SK-N-SH treated with all-trans-retinoic acid at 6 μM for 48 hours (cell line): Measurements from ENCODE around the gene NIPAL4.

Experiments
- ATAC-seq: fragments of 200-7000 bp; cut with Tn5 transposase; 3 replicates; pipeline ENCODE4 v1.9.1; 2020; ENCODE audit warnings: mild to moderate bottlenecking, moderate library complexity
- ARNTL ChIP-seq: fragments of 450-650 bp; formaldehyde crosslinking; IDR thresholded peaks from 2 replicates; pipeline ENCODE4 v1.5.0; 2020; ENCODE audit warnings: low read depth, mild to moderate bottlenecking, moderate library complexity, borderline replicate concordance
- BACH2 ChIP-seq: fragments of 250-450 bp; sonication (Bioruptor Pico); IDR thresholded peaks from 2 replicates; pipeline ENCODE4 v1.9.0; 2021; ENCODE audit warnings: mild to moderate bottlenecking, borderline replicate concordance
- CSDC2 ChIP-seq: fragments of 250-450 bp; sonication (Bioruptor Pico); IDR thresholded peaks from 2 replicates; pipeline ENCODE4 v1.5.0; 2020; ENCODE audit warnings: mild to moderate bottlenecking, moderate library complexity
- ESRRG ChIP-seq: fragments of 250-450 bp; sonication (Bioruptor Pico); IDR thresholded peaks from 2 replicates; pipeline ENCODE4 v1.6.1; 2021; ENCODE audit warnings: mild to moderate bottlenecking
- GLIS3 ChIP-seq: fragments of 250-450 bp; sonication (Bioruptor Pico); IDR thresholded peaks from 2 replicates; pipeline ENCODE4 v1.5.0; 2020; ENCODE audit warnings: mild to moderate bottlenecking, moderate library complexity
- ISL1 ChIP-seq: fragments of 250-450 bp; sonication (Bioruptor Pico); IDR thresholded peaks from 2 replicates; pipeline ENCODE4 v2.1.2; 2022; ENCODE audit warnings: mild to moderate bottlenecking, moderate library complexity
- OSR1 ChIP-seq: fragments of 250-450 bp; sonication (Bioruptor Pico); IDR thresholded peaks from 2 replicates; pipeline ENCODE4 v1.8.0; 2022; ENCODE audit warnings: moderate library complexity, mild to moderate bottlenecking, inconsistent platforms
- PPARA ChIP-seq: fragments of 250-450 bp; sonication (Bioruptor Pico); IDR thresholded peaks from 2 replicates; pipeline ENCODE4 v1.5.0; 2020; ENCODE audit warnings: mild to moderate bottlenecking, borderline replicate concordance
- RARB ChIP-seq: fragments of 250-450 bp; sonication (Bioruptor Pico); IDR thresholded peaks from 2 replicates; pipeline ENCODE4 v1.8.0; 2021; ENCODE audit warnings: mild to moderate bottlenecking, moderate library complexity
- SNAI2 ChIP-seq: fragments of 250-450 bp; sonication (Bioruptor Pico); IDR thresholded peaks from 2 replicates; pipeline ENCODE4 v1.5.0; 2020; ENCODE audit warnings: mild to moderate bottlenecking, moderate library complexity
- TCF4 ChIP-seq: fragments of 250-450 bp; sonication (Bioruptor Pico); IDR thresholded peaks from 2 replicates; pipeline ENCODE4 v1.8.0; 2021; ENCODE audit warnings: mild to moderate bottlenecking, moderate library complexity, borderline replicate concordance
- TOX ChIP-seq: fragments of 250-450 bp; sonication (Bioruptor Pico); IDR thresholded peaks from 2 replicates; pipeline ENCODE4 v1.8.0; 2021; ENCODE audit warnings: mild to moderate bottlenecking, moderate library complexity, borderline replicate concordance
- ZC3H10 ChIP-seq: fragments of 250-450 bp; sonication (Bioruptor Pico); IDR thresholded peaks from 2 replicates; pipeline ENCODE4 v1.5.1; 2021; ENCODE audit warnings: mild to moderate bottlenecking, moderate library complexity
- ZFP3 ChIP-seq: fragments of 250-450 bp; sonication (Bioruptor Pico); IDR thresholded peaks from 2 replicates; pipeline ENCODE4 v1.5.0; 2020; ENCODE audit warnings: mild to moderate bottlenecking, moderate library complexity
- ZFP30 ChIP-seq: fragments of 450-650 bp; formaldehyde crosslinking; IDR thresholded peaks from 2 replicates; pipeline ENCODE4 v1.5.0; 2022; ENCODE audit warnings: mild to moderate bottlenecking, moderate library complexity
- ZNF70 ChIP-seq: fragments of 450-650 bp; formaldehyde crosslinking; IDR thresholded peaks from 2 replicates; pipeline ENCODE4 v1.5.0; 2020; ENCODE audit warnings: mild to moderate bottlenecking, moderate library complexity
- ZNF8 ChIP-seq: fragments of 450-650 bp; formaldehyde crosslinking; IDR thresholded peaks from 2 replicates; pipeline ENCODE4 v1.5.0; 2020; ENCODE audit warnings: mild to moderate bottlenecking, moderate library complexity
- TF ChIP-seq, protein P1 (sequence below): fragments of 250-450 bp; sonication (Bioruptor Pico); IDR thresholded peaks from 2 replicates; pipeline ENCODE4 v1.5.1; 2021; ENCODE audit warnings: mild to moderate bottlenecking, moderate library complexity
- TF ChIP-seq, protein P2 (sequence below): fragments of 250-450 bp; sonication (Bioruptor Pico); IDR thresholded peaks from 2 replicates; pipeline ENCODE4 v1.5.0; 2020; ENCODE audit warnings: mild to moderate bottlenecking, moderate library complexity
- TF ChIP-seq, protein P3 (sequence below): fragments of 250-450 bp; sonication (Bioruptor Pico); IDR thresholded peaks from 2 replicates; pipeline ENCODE4 v1.5.1; 2020; ENCODE audit warnings: low read depth, mild to moderate bottlenecking, moderate library complexity
- TF ChIP-seq, protein P4 (sequence below): fragments of 250-450 bp; sonication (Bioruptor Pico); IDR thresholded peaks from 2 replicates; pipeline ENCODE4 v1.8.0; 2020; ENCODE audit warnings: mild to moderate bottlenecking, moderate library complexity, borderline replicate concordance
- TF ChIP-seq, protein P5 (sequence below): fragments of 250-450 bp; sonication (Bioruptor Pico); IDR thresholded peaks from 2 replicates; pipeline ENCODE4 v1.8.0; 2021; ENCODE audit warnings: low read depth, mild to moderate bottlenecking, moderate library complexity, borderline replicate concordance

Gene NIPAL4

DNA sequence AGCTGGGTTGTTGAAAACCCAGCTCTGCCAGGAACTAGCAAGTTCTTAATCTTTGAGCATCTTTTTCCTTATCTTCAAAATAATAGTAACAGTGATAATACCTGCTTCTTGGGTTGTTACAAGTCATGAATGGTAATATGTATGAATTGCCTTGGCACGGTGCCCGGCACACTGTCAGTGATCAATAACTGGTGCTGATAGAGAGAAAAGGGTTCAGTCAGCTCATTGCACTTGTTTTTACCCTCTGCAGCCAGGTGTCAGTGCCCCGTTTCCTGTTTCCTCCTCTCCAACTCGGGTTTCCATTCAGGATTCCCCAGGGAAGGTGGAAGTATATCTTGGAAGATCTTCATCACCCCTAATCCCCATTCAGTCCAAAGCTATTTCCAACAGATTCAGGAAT lies 15.8 kb upstream of the NIPAL4 start:
- TF ChIP-seq ARNTL (CRISPR knock-in tag) (no peak), PPARA (CRISPR knock-in tag) (no peak), ZFP30 (CRISPR knock-in tag) (no peak), BACH2 (CRISPR knock-in tag) (no peak), TCF4 (CRISPR knock-in tag) (no peak), OSR1 (CRISPR knock-in tag) (no peak), ISL1 (CRISPR knock-in tag) (no peak), GLIS3 (CRISPR knock-in tag) (no peak), ZFP3 (CRISPR knock-in tag) (no peak), SNAI2 (CRISPR knock-in tag) (no peak), RARB (CRISPR knock-in tag) (no peak), CSDC2 (no peak), ZNF8 (CRISPR knock-in tag) (no peak)
- TF ChIP-seq, protein P1, sequence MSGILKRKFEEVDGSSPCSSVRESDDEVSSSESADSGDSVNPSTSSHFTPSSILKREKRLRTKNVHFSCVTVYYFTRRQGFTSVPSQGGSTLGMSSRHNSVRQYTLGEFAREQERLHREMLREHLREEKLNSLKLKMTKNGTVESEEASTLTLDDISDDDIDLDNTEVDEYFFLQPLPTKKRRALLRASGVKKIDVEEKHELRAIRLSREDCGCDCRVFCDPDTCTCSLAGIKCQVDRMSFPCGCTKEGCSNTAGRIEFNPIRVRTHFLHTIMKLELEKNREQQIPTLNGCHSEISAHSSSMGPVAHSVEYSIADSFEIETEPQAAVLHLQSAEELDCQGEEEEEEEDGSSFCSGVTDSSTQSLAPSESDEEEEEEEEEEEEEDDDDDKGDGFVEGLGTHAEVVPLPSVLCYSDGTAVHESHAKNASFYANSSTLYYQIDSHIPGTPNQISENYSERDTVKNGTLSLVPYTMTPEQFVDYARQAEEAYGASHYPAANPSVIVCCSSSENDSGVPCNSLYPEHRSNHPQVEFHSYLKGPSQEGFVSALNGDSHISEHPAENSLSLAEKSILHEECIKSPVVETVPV = no peak
- TF ChIP-seq, protein P2, sequence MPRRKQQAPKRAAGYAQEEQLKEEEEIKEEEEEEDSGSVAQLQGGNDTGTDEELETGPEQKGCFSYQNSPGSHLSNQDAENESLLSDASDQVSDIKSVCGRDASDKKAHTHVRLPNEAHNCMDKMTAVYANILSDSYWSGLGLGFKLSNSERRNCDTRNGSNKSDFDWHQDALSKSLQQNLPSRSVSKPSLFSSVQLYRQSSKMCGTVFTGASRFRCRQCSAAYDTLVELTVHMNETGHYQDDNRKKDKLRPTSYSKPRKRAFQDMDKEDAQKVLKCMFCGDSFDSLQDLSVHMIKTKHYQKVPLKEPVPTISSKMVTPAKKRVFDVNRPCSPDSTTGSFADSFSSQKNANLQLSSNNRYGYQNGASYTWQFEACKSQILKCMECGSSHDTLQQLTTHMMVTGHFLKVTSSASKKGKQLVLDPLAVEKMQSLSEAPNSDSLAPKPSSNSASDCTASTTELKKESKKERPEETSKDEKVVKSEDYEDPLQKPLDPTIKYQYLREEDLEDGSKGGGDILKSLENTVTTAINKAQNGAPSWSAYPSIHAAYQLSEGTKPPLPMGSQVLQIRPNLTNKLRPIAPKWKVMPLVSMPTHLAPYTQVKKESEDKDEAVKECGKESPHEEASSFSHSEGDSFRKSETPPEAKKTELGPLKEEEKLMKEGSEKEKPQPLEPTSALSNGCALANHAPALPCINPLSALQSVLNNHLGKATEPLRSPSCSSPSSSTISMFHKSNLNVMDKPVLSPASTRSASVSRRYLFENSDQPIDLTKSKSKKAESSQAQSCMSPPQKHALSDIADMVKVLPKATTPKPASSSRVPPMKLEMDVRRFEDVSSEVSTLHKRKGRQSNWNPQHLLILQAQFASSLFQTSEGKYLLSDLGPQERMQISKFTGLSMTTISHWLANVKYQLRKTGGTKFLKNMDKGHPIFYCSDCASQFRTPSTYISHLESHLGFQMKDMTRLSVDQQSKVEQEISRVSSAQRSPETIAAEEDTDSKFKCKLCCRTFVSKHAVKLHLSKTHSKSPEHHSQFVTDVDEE = no peak
- TF ChIP-seq, protein P3, sequence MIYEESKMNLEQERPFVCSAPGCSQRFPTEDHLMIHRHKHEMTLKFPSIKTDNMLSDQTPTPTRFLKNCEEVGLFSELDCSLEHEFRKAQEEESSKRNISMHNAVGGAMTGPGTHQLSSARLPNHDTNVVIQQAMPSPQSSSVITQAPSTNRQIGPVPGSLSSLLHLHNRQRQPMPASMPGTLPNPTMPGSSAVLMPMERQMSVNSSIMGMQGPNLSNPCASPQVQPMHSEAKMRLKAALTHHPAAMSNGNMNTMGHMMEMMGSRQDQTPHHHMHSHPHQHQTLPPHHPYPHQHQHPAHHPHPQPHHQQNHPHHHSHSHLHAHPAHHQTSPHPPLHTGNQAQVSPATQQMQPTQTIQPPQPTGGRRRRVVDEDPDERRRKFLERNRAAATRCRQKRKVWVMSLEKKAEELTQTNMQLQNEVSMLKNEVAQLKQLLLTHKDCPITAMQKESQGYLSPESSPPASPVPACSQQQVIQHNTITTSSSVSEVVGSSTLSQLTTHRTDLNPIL (CRISPR knock-in tag) = no peak
- TF ChIP-seq, protein P4, sequence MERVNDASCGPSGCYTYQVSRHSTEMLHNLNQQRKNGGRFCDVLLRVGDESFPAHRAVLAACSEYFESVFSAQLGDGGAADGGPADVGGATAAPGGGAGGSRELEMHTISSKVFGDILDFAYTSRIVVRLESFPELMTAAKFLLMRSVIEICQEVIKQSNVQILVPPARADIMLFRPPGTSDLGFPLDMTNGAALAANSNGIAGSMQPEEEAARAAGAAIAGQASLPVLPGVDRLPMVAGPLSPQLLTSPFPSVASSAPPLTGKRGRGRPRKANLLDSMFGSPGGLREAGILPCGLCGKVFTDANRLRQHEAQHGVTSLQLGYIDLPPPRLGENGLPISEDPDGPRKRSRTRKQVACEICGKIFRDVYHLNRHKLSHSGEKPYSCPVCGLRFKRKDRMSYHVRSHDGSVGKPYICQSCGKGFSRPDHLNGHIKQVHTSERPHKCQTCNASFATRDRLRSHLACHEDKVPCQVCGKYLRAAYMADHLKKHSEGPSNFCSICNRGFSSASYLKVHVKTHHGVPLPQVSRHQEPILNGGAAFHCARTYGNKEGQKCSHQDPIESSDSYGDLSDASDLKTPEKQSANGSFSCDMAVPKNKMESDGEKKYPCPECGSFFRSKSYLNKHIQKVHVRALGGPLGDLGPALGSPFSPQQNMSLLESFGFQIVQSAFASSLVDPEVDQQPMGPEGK (CRISPR knock-in tag) = no peak

DNA sequence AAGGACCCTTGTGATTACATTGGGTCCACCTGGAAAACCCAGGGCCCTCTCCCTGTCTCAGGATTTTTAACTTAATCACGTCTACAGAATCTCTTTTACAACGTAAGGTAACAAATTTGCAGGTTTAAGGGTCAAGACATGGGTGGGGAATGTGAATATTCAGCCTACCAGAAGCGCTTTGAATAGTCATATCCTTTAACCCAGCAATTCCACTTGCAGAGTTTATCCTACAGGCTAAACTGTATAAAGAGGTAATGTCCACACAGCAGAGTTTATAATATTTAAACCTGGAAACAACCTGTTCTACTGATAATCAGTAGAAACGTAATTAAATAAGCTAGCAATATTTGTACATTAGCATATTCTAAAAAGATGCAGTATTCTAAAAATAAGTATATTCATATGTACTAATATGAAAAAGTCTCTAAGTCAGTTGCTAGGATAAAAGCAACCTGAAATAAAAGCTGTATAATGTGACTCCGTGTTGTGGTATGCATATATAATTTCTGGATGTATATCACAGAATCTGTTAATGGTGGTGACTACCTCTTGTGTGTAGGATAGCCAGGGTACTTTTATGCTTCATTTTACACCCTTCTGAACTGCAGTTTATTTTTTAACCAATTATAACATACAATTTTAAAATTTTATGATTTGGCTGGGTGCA lies 14.1 kb upstream of the NIPAL4 start:
- no peak for ATAC-seq
- no peak for TF ChIP-seq ISL1 (CRISPR knock-in tag)
- no peak for TF ChIP-seq PPARA (CRISPR knock-in tag)
- TF ChIP-seq, protein P5, sequence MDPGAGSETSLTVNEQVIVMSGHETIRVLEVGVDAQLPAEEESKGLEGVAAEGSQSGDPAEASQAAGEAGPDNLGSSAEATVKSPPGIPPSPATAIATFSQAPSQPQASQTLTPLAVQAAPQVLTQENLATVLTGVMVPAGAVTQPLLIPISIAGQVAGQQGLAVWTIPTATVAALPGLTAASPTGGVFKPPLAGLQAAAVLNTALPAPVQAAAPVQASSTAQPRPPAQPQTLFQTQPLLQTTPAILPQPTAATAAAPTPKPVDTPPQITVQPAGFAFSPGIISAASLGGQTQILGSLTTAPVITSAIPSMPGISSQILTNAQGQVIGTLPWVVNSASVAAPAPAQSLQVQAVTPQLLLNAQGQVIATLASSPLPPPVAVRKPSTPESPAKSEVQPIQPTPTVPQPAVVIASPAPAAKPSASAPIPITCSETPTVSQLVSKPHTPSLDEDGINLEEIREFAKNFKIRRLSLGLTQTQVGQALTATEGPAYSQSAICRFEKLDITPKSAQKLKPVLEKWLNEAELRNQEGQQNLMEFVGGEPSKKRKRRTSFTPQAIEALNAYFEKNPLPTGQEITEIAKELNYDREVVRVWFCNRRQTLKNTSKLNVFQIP (CRISPR knock-in tag) = no peak
- no peak for TF ChIP-seq TOX (CRISPR knock-in tag)
- TF ChIP-seq ZFP3 (CRISPR knock-in tag) = no peak
- no peak for TF ChIP-seq ARNTL (CRISPR knock-in tag)
- no peak for TF ChIP-seq RARB (CRISPR knock-in tag)
- no peak for TF ChIP-seq ZNF8 (CRISPR knock-in tag)
- no peak for TF ChIP-seq ZC3H10 (CRISPR knock-in tag)

More for the DNA sequence above, 15.8 kb upstream of the NIPAL4 start:
- ATAC-seq = no peak

DNA sequence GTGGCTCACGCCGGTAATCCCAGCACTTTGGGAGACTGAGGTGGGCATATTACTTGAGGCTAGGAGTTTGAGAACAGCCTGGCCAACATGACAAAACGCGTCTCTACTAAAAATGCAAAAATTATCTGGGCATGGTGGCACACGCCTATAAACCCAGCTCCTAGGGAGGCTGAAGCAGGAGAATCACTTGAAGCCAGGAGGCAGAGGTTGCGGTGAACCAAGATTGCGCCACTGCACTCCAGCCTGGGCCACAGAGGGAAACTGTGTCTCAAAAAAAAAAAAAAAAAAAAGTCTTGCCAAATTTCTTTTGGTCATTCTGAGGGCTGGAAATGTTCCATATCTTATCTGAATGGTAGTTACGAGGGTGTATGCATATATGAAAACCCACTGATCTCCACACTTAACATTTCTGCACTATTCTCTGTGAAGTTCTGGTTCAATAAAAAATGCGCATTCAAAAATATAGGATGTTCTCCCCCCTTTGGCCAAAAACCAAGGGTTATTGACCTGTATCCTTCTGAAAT lies 13.5 kb upstream of the NIPAL4 start:
- ATAC-seq = no peak
- TF ChIP-seq, protein P4 (CRISPR knock-in tag) = no peak
- TF ChIP-seq TCF4 (CRISPR knock-in tag) (no peak), PPARA (CRISPR knock-in tag) (no peak), CSDC2 (no peak), GLIS3 (CRISPR knock-in tag) (no peak), ESRRG (CRISPR knock-in tag) (no peak), ZNF70 (CRISPR knock-in tag) (no peak), ZFP30 (CRISPR knock-in tag) (no peak)
- TF ChIP-seq, protein P1 = no peak
- TF ChIP-seq, protein P3 (CRISPR knock-in tag) = no peak
